HL-60/S4 treated with retinoic acid at 250 ng/mL for 4 days and 3 days (cell line): ENCODE data around the gene ENTPD6.

ENCODE experiments used
- in situ Hi-C: fragments of 300-500 bp; cut with MboI; formaldehyde crosslinking; loops from 2 replicates; pipeline ENCODE4 v1.7.0; 2022; ENCODE audit warnings: low sequenced_read_pairs

ENTPD6 gene

GRCh38 chr20:25207149-25207959 lies 11.8 kb downstream of the ENTPD6 start:
- in situ Hi-C loops: no loop called here

- in situ Hi-C loops: no loop called here
Measured at GRCh38 chr20:25207960-25208534, 12.5 kb downstream of the ENTPD6 start.

- in situ Hi-C loops: no loop called here
Measured at GRCh38 chr20:25209400-25209799, 13.9 kb downstream of the ENTPD6 start.

- in situ Hi-C loops: no loop called here
Measured at GRCh38 chr20:25209911-25210310, 14.4 kb downstream of the ENTPD6 start.

GRCh38 chr20:25211273-25211672 lies 15.8 kb downstream of the ENTPD6 start:
- in situ Hi-C loops: no loop called here

- in situ Hi-C loops: no loop called here
Measured at GRCh38 chr20:25212242-25212641, 16.7 kb downstream of the ENTPD6 start.

- in situ Hi-C loops: no loop called here
Measured at GRCh38 chr20:25213566-25214425, 18.3 kb downstream of the ENTPD6 start.

GRCh38 chr20:25214426-25214790 lies 18.9 kb downstream of the ENTPD6 start:
- in situ Hi-C loops: no loop called here

GRCh38 chr20:25214819-25215218 lies 19.3 kb downstream of the ENTPD6 start:
- in situ Hi-C loops: no loop called here

- in situ Hi-C loops: no loop called here
Measured at GRCh38 chr20:25215521-25215920, 20.0 kb downstream of the ENTPD6 start.

GRCh38 chr20:25216199-25216945 lies 20.9 kb downstream of the ENTPD6 start:
- in situ Hi-C loops: no loop called here

- in situ Hi-C loops: no loop called here
Measured at GRCh38 chr20:25217161-25218108, 21.9 kb downstream of the ENTPD6 start.

GRCh38 chr20:25218109-25218486 lies 22.6 kb downstream of the ENTPD6 start:
- in situ Hi-C loops: no loop called here

GRCh38 chr20:25218492-25218891 lies 23.0 kb downstream of the ENTPD6 start:
- in situ Hi-C loops: no loop called here

GRCh38 chr20:25219365-25219764 lies 23.9 kb downstream of the ENTPD6 start:
- in situ Hi-C loops: no loop called here

GRCh38 chr20:25220021-25220730 lies 24.7 kb downstream of the ENTPD6 start:
- in situ Hi-C loops: no loop called here

- in situ Hi-C loops: no loop called here
Measured at GRCh38 chr20:25220810-25221591, 25.5 kb downstream of the ENTPD6 start.
